Measurements from ENCODE around the gene MTOR. TPM values are rescaled to one million over a fixed set of nuclear protein-coding genes. Genes with fewer than 3 reads are reported as not detected.
A peak's percentile ranks its signal among the peaks of the same experiment; 100 is the strongest.

MTOR gene
- total and polyA plus RNA-seq, 2 experiments from 2014 or later = 10.6 to 30.7 TPM

- H3F3A ChIP-seq (ENCODE audit: insufficient read depth) = peaks cover 4% of the 10 kb centered on the region; the same call in 1 of the 2 replicates
- H4K20me1 ChIP-seq (ENCODE audit: insufficient read depth) = no peaks in the 10 kb centered on the region
- no peaks in the 10 kb centered on the region for H3K36me3 ChIP-seq (ENCODE audit: low read depth)
- WGBS, 2 experiments (ENCODE audit: low coverage in 1 of 2, low lambda C conversion rate in 2 of 2, missing lambda C conversion rate in 2 of 2) = 98 to 99% methylated on average over 3 of the region's 3 CpGs
- no peak overlapping the region for H2AFZ ChIP-seq
- H3K27me3 ChIP-seq (replicated peaks; ENCODE audit: insufficient read depth) = no peaks in the 10 kb centered on the region
- H3K4me3 ChIP-seq = no peak overlapping the region
- no peaks in the 10 kb centered on the region; the same call in 1 of the 2 replicates for H3K4me1 ChIP-seq (ENCODE audit: insufficient read depth)
- peak; percentile 14 for DNase-seq
- no peak overlapping the region for H3K27ac ChIP-seq
- in situ Hi-C loops (cut with MboI) = no loop called here
- no peaks in the 10 kb centered on the region for H3K9me2 ChIP-seq (ENCODE audit: insufficient read depth)
- H3K9me3 ChIP-seq (ENCODE audit: low read depth) = no peaks in the 10 kb centered on the region
- no peak for TF ChIP-seq EZH2phosphoT487 (IDR thresholded peaks at IDR 0.05; ENCODE audit: insufficient read depth, low read depth)
- no peak for TF ChIP-seq EZH2 (IDR thresholded peaks at IDR 0.05; ENCODE audit: insufficient read depth, poor library complexity, severe bottlenecking)
- no peak overlapping the region for H3K9ac ChIP-seq
- H3K79me2 ChIP-seq (ENCODE audit: insufficient read depth) = 0 out of 2 replicates have a peak, but pooled peaks cover 12% of the 10 kb centered on the region
- H3K4me2 ChIP-seq (ENCODE audit: unreplicated experiment) = no peak overlapping the region
These were observed 24.5 kb upstream of the MTOR start for GRCh38 chr1:11286735-11287410.

GRCh38 chr1:11285883-11286734, 23.8 kb upstream of the MTOR start:
- Histone ChIP-seq H3K36me3 (ENCODE audit: low read depth) (no peaks in the 10 kb centered on the region), H3K27me3 (replicated peaks; ENCODE audit: insufficient read depth) (no peaks in the 10 kb centered on the region), H3K4me1 (ENCODE audit: insufficient read depth) (no peaks in the 10 kb centered on the region; the same call in 1 of the 2 replicates), H3K27ac (no peak overlapping the region), H3K79me2 (ENCODE audit: insufficient read depth) (0 out of 2 replicates have a peak, but pooled peaks cover 12% of the 10 kb centered on the region), H3F3A (ENCODE audit: insufficient read depth) (peaks cover 11% of the 10 kb centered on the region), H3K4me2 (ENCODE audit: unreplicated experiment) (no peak overlapping the region), H3K9ac (no peak overlapping the region), H3K4me3 (no peak overlapping the region), H3K9me3 (ENCODE audit: low read depth) (no peaks in the 10 kb centered on the region), H4K20me1 (ENCODE audit: insufficient read depth) (no peaks in the 10 kb centered on the region), H2AFZ (no peak overlapping the region), H3K9me2 (ENCODE audit: insufficient read depth) (no peaks in the 10 kb centered on the region)
- peak; percentile 26 for DNase-seq
- TF ChIP-seq EZH2phosphoT487 (IDR thresholded peaks at IDR 0.05; ENCODE audit: insufficient read depth, low read depth) = no peak
- TF ChIP-seq EZH2 (IDR thresholded peaks at IDR 0.05; ENCODE audit: insufficient read depth, poor library complexity, severe bottlenecking) = no peak
- WGBS, 2 experiments (ENCODE audit: low coverage in 1 of 2, low lambda C conversion rate in 2 of 2, missing lambda C conversion rate in 2 of 2) = 89 to 90% methylated on average over 7 of the region's 7 CpGs
- in situ Hi-C loops (cut with MboI) = no loop called here

- H3K27ac ChIP-seq = no peak overlapping the region
- no peaks in the 10 kb centered on the region for H3K9me3 ChIP-seq (ENCODE audit: low read depth)
- H3K9ac ChIP-seq = no peak overlapping the region
- H3K4me2 ChIP-seq (ENCODE audit: unreplicated experiment) = no peak overlapping the region
- DNase-seq = no peak
- H3K79me2 ChIP-seq (ENCODE audit: insufficient read depth) = 0 out of 2 replicates have a peak, but pooled peaks cover 12% of the 10 kb centered on the region
- no peaks in the 10 kb centered on the region for H4K20me1 ChIP-seq (ENCODE audit: insufficient read depth)
- H3K4me3 ChIP-seq = no peak overlapping the region
- H3K4me1 ChIP-seq (ENCODE audit: insufficient read depth) = no peaks in the 10 kb centered on the region; the same call in 1 of the 2 replicates
- no peak for TF ChIP-seq EZH2 (IDR thresholded peaks at IDR 0.05; ENCODE audit: insufficient read depth, poor library complexity, severe bottlenecking)
- TF ChIP-seq EZH2phosphoT487 (IDR thresholded peaks at IDR 0.05; ENCODE audit: insufficient read depth, low read depth) = no peak
- WGBS, 2 experiments (ENCODE audit: low coverage in 1 of 2, low lambda C conversion rate in 2 of 2, missing lambda C conversion rate in 2 of 2) = 83 to 90% methylated on average over 6 of the region's 6 CpGs
- in situ Hi-C loops (cut with MboI) = no loop called here
- H3K36me3 ChIP-seq (ENCODE audit: low read depth) = no peaks in the 10 kb centered on the region
- no peak overlapping the region for H2AFZ ChIP-seq
- no peaks in the 10 kb centered on the region for H3K9me2 ChIP-seq (ENCODE audit: insufficient read depth)
- H3F3A ChIP-seq (ENCODE audit: insufficient read depth) = peaks cover 11% of the 10 kb centered on the region
- H3K27me3 ChIP-seq (replicated peaks; ENCODE audit: insufficient read depth) = no peaks in the 10 kb centered on the region
These were observed 22.4 kb upstream of the MTOR start for GRCh38 chr1:11284784-11285183.

DNA sequence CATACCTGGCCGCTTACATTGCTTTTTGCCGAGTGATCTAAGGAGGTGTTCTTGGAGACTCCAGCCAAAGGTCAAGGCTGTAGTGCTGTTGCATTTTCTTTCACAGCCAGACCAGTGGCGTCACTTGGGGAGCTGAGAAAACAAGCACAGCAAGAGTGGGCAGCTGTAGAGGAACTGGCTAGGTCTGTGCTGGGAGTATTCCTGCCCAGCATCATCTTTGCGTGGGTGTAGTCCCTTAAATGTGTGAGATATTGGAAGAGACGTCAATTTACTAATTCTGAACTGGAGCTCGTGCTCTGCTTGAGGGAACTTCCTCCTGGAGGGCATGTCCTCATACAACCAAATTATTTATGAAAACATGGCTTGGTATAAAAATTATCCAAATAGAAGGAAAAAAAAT, 20.8 kb upstream of the MTOR start:
- Histone ChIP-seq H3K27me3 (replicated peaks; ENCODE audit: insufficient read depth) (no peaks in the 10 kb centered on the region), H3K9me3 (ENCODE audit: low read depth) (no peaks in the 10 kb centered on the region), H3K4me3 (no peak overlapping the region), H3F3A (ENCODE audit: insufficient read depth) (peaks cover 11% of the 10 kb centered on the region), H3K79me2 (ENCODE audit: insufficient read depth) (0 out of 2 replicates have a peak, but pooled peaks cover 12% of the 10 kb centered on the region), H3K27ac (no peak overlapping the region), H3K9ac (no peak overlapping the region), H3K4me2 (ENCODE audit: unreplicated experiment) (no peak overlapping the region), H4K20me1 (ENCODE audit: insufficient read depth) (no peaks in the 10 kb centered on the region), H3K4me1 (ENCODE audit: insufficient read depth) (no peaks in the 10 kb centered on the region; the same call in 1 of the 2 replicates), H3K36me3 (ENCODE audit: low read depth) (no peaks in the 10 kb centered on the region), H3K9me2 (ENCODE audit: insufficient read depth) (no peaks in the 10 kb centered on the region), H2AFZ (no peak overlapping the region)
- WGBS, 2 experiments (ENCODE audit: low coverage in 1 of 2, low lambda C conversion rate in 2 of 2, missing lambda C conversion rate in 2 of 2) = 97 to 98% methylated on average over 6 of the region's 6 CpGs
- TF ChIP-seq EZH2 (IDR thresholded peaks at IDR 0.05; ENCODE audit: insufficient read depth, poor library complexity, severe bottlenecking) (no peak), EZH2phosphoT487 (IDR thresholded peaks at IDR 0.05; ENCODE audit: insufficient read depth, low read depth) (no peak)
- in situ Hi-C loops (cut with MboI) = no loop called here
- DNase-seq = no peak
